ENCODE data around the gene IQGAP2. TPM values are rescaled to one million over a fixed set of nuclear protein-coding genes. Genes with fewer than 3 reads are reported as not detected.
A peak's percentile ranks its signal among the peaks of the same experiment; 100 is the strongest.

The IQGAP2 gene
- total RNA-seq, 4 donors from 2014 or later: 46.8 to 121 (median 97.0) TPM

- intact Hi-C loops (cut with DNase I; ENCODE audit: low total_unique reads) (no loop called here), in situ Hi-C loops (cut with MboI; ENCODE audit: low pct_ligation_motif_present in 1 of 4, low pct_unique_long_range_greater_than_20kb in 1 of 4, low sequenced_read_pairs in 3 of 4) (no loop called here)
- H3K4me1 ChIP-seq: peaks cover 3 to 50% (median 20%) of the 10 kb centered on the region in 4 donors
- TF ChIP-seq CTCF (IDR thresholded peaks at IDR 0.05): no peak
- H3K36me3 ChIP-seq: no peaks in the 10 kb centered on the region
- DNase-seq: no peak
- no peaks in the 10 kb centered on the region for H3K9me3 ChIP-seq
- H3K4me3 ChIP-seq: no peak overlapping the region
- H3K27ac ChIP-seq: no peak overlapping the region
- WGBS, 2 donors (ENCODE audit: low coverage in 1 of 2): 78 to 94% methylated on average over 3 of the region's 3 CpGs
- H3K27me3 ChIP-seq: no peaks in the 10 kb centered on the region
Measured at GRCh38 chr5:76460104-76460503, 57.0 kb downstream of the IQGAP2 start.

GRCh38 chr5:76462097-76462667 is 59.1 kb downstream of the IQGAP2 start:
- peak; percentile 46 for DNase-seq
- in situ Hi-C loops (cut with MboI; ENCODE audit: low pct_ligation_motif_present in 1 of 4, low pct_unique_long_range_greater_than_20kb in 1 of 4, low sequenced_read_pairs in 3 of 4) (no loop called here), intact Hi-C loops (cut with DNase I; ENCODE audit: low total_unique reads) (no loop called here)
- no peaks in the 10 kb centered on the region for H3K9me3 ChIP-seq
- no peaks in the 10 kb centered on the region for H3K27me3 ChIP-seq
- H3K27ac ChIP-seq: peak overlapping the region; percentile 54 to 76 (median 61)
- TF ChIP-seq CTCF (IDR thresholded peaks at IDR 0.05) (no peak), POLR2AphosphoS5 (IDR thresholded peaks at IDR 0.05) (peak in 2 of 3 donors; percentile 7 to 36)
- WGBS, 2 donors (ENCODE audit: low coverage in 1 of 2): 56 to 58% methylated on average over 3 to 7 of the region's 7 CpGs
- H3K4me1 ChIP-seq: peaks cover 3 to 47% (median 18%) of the 10 kb centered on the region in 4 donors
- no peak overlapping the region for H3K4me3 ChIP-seq
- H3K36me3 ChIP-seq: no peaks in the 10 kb centered on the region

GRCh38 chr5:76467216-76467615 is 64.1 kb downstream of the IQGAP2 start:
- no peaks in the 10 kb centered on the region for H3K27me3 ChIP-seq
- H3K4me1 ChIP-seq: peaks cover 0 to 32% (median 14%) of the 10 kb centered on the region in 4 donors
- no peak overlapping the region for H3K27ac ChIP-seq
- no peak overlapping the region for H3K4me3 ChIP-seq
- no peak for DNase-seq
- no peaks in the 10 kb centered on the region for H3K9me3 ChIP-seq
- 60 to 91% methylated on average over 1 of the region's 1 CpG for WGBS, 2 donors (ENCODE audit: low coverage in 1 of 2)
- in situ Hi-C loops (cut with MboI; ENCODE audit: low pct_ligation_motif_present in 1 of 4, low pct_unique_long_range_greater_than_20kb in 1 of 4, low sequenced_read_pairs in 3 of 4): no loop called here
- no peaks in the 10 kb centered on the region for H3K36me3 ChIP-seq
- no peak for TF ChIP-seq POLR2A (IDR thresholded peaks at IDR 0.05)
- TF ChIP-seq CTCF (IDR thresholded peaks at IDR 0.05): no peak
- no peak for TF ChIP-seq POLR2AphosphoS5 (IDR thresholded peaks at IDR 0.05)
- intact Hi-C loops (cut with DNase I; ENCODE audit: low total_unique reads): no loop called here

- H3K27me3 ChIP-seq: no peaks in the 10 kb centered on the region
- H3K4me3 ChIP-seq: no peak overlapping the region
- DNase-seq: no peak
- no peaks in the 10 kb centered on the region for H3K36me3 ChIP-seq
- H3K4me1 ChIP-seq: peaks cover 0 to 27% (median 11%) of the 10 kb centered on the region in 4 donors
- no peaks in the 10 kb centered on the region for H3K9me3 ChIP-seq
- in situ Hi-C loops (cut with MboI; ENCODE audit: low pct_ligation_motif_present in 1 of 4, low pct_unique_long_range_greater_than_20kb in 1 of 4, low sequenced_read_pairs in 3 of 4) (no loop called here), intact Hi-C loops (cut with DNase I; ENCODE audit: low total_unique reads) (no loop called here)
- WGBS, 2 donors (ENCODE audit: low coverage in 1 of 2): 92 to 95% methylated on average over 9 to 12 of the region's 12 CpGs
- no peak overlapping the region for H3K27ac ChIP-seq
- TF ChIP-seq CTCF (IDR thresholded peaks at IDR 0.05): no peak
- no peak for TF ChIP-seq EP300 (IDR thresholded peaks at IDR 0.05; ENCODE audit: low read depth)
- no peak for TF ChIP-seq POLR2A (IDR thresholded peaks at IDR 0.05)
- no peak for TF ChIP-seq POLR2AphosphoS5 (IDR thresholded peaks at IDR 0.05)
Measured at GRCh38 chr5:76468635-76469425, 65.7 kb downstream of the IQGAP2 start.

All from transverse colon (tissue), 4 donors.